Psoas muscle (tissue), 8 donors: ENCODE measurements around the gene OPRL1. TPM values are rescaled to one million over a fixed set of nuclear protein-coding genes. Genes with fewer than 3 reads are reported as not detected.

ENCODE experiments used
- ATAC-seq, 4 donors: fragments of 200-7000 bp; cut with Tn5 transposase; one replicate each; pipeline ENCODE4 v1.9.1; 2020; ENCODE audit warnings: moderate library complexity in 3 of 4, mild to moderate bottlenecking in 2 of 4
- DNase-seq, 2 donors: peaks; one replicate each; pipeline ENCODE4 v3.0.0-alpha.2; 2020
- H3K27ac ChIP-seq: fragments of 200-600 bp; one replicate; pipeline ENCODE4 v1.8.0; 2022
- H3K27me3 ChIP-seq, 3 donors: fragments of 200-600 bp in 1 of 3; one replicate each; pipeline versions ENCODE4 v1.6.1 to v1.8.0; 2013 to 2022; ENCODE audit warnings: low read length in 2 of 3, mild to moderate bottlenecking in 2 of 3, moderate library complexity in 1 of 3; ENCODE audit not compliant: insufficient read depth in 3 of 3
- H3K36me3 ChIP-seq, 2 donors: fragments of 200-600 bp in 1 of 2; one replicate each; pipeline versions ENCODE4 v1.6.1 to v1.8.0; 2013 to 2022; ENCODE audit warnings: low read depth in 1 of 2, mild to moderate bottlenecking in 1 of 2, moderate library complexity in 1 of 2; ENCODE audit not compliant: insufficient read depth in 1 of 2
- H3K4me1 ChIP-seq: fragments of 200-600 bp; one replicate; pipeline ENCODE4 v1.8.0; 2022
- H3K4me3 ChIP-seq: fragments of 200-600 bp; one replicate; pipeline ENCODE4 v1.8.0; 2022; ENCODE audit warnings: mild to moderate bottlenecking
- H3K9me3 ChIP-seq: fragments of 200-600 bp; one replicate; pipeline ENCODE4 v1.8.0; 2022
- WGBS, 3 donors: extraction: QIAGEN DNeasy Blood & Tissue Kit; methylation state at CpG; one replicate each; pipeline versions ENCODE4 v1.1.6 to v1.1.7; 2013; 5-methylcytosine and 5-hydroxymethylcytosine counted together
- intact Hi-C, 2 donors: fragments of 100-400 bp; cut with DNase I; formaldehyde crosslinking; loops; one replicate each; pipeline versions ENCODE4 v1.11.0 to v1.14.2; 2022
- polyA plus RNA-seq, 3 donors: library from polyadenylated mRNA; stranded (reverse); fragments of 200-250 nt; gene quantifications; one replicate each; pipeline ENCODE4 v1.2.3, GENCODE V29; 2013
- total RNA-seq, 4 donors: library from RNA; stranded (reverse); fragmentation: NEBNext Ultra II Directional in 2 of 4; extraction: Animal tissue kit (Norgen Biotek cat#: 25700) in 2 of 4; gene quantifications; one replicate each; pipeline versions ENCODE4 v1.2.1 to v1.2.4, GENCODE V29; 2021 to 2023
- TF ChIP-seq, protein P1 (sequence below): fragments of 200-600 bp; IDR thresholded peaks from one replicate; pipeline ENCODE4 v1.8.0; 2022; ENCODE audit warnings: antibody characterized with exemption
- donor health status: healthy with polysubstance abuse.
- donor health status: DM: no; HTN: no; CAD: no; lungs with moderate emphysema.
- donor health status: Bipolar disorder and iron deficiency.
- donor health status: healthy.
- donor health status: DM: yes; HTN: yes; CAD: no.
- donor health status: DM: no; HTN: no; CAD: no.
- donor health status: DM: no; HTN: no; CAD: no.
- donor health status: DM: yes; HTN: yes; CAD: no.

Gene OPRL1
- total and polyA plus RNA-seq, 7 donors = 0.03 to 0.94 (median 0.17) TPM

DNA sequence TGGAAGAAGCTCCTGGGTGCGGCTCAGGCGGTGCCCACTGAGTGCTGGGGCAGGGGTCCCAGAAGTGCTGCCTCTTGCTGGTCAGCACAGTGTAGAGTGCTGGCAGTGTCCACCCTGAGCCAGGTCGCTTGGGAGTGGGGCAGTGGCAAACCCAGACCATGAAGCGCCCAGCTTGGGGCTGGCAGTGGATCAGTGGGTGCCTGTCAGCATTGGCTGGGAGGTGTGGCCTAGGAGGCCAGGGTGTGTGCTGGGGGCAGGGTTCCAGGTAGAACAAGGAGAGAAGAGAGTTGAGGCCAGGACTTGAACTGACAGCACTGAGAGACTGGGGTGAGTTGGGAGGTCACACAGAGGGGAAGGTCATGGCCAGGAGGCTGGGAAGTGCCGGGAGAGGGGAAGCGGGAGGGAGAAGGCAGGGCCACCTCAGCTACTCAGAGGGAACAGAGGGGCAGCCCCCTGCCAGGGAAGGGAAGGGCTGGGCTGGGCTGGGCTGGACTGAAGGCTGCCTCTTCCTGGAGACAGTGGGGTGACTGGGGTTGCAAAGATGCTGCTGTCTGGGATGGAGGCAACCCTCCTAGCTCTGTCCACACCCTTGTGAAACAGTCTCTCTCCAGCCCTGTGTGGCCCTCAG lies 12.8 kb upstream of the OPRL1 start:
- Histone ChIP-seq H3K4me3 (no peak overlapping the region), H3K36me3 (no peaks in the 10 kb centered on the region), H3K27me3 (no peaks in the 10 kb centered on the region), H3K4me1 (peaks cover 9% of the 10 kb centered on the region), H3K27ac (no peak overlapping the region), H3K9me3 (no peaks in the 10 kb centered on the region)
- DNase-seq (no peak), ATAC-seq (no peak)
- WGBS, 3 donors = 70 to 90% (median 86%) methylated on average over 6 of the region's 6 CpGs
- TF ChIP-seq, protein P1, sequence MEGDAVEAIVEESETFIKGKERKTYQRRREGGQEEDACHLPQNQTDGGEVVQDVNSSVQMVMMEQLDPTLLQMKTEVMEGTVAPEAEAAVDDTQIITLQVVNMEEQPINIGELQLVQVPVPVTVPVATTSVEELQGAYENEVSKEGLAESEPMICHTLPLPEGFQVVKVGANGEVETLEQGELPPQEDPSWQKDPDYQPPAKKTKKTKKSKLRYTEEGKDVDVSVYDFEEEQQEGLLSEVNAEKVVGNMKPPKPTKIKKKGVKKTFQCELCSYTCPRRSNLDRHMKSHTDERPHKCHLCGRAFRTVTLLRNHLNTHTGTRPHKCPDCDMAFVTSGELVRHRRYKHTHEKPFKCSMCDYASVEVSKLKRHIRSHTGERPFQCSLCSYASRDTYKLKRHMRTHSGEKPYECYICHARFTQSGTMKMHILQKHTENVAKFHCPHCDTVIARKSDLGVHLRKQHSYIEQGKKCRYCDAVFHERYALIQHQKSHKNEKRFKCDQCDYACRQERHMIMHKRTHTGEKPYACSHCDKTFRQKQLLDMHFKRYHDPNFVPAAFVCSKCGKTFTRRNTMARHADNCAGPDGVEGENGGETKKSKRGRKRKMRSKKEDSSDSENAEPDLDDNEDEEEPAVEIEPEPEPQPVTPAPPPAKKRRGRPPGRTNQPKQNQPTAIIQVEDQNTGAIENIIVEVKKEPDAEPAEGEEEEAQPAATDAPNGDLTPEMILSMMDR = no peak
- intact Hi-C loops = no loop called here

DNA sequence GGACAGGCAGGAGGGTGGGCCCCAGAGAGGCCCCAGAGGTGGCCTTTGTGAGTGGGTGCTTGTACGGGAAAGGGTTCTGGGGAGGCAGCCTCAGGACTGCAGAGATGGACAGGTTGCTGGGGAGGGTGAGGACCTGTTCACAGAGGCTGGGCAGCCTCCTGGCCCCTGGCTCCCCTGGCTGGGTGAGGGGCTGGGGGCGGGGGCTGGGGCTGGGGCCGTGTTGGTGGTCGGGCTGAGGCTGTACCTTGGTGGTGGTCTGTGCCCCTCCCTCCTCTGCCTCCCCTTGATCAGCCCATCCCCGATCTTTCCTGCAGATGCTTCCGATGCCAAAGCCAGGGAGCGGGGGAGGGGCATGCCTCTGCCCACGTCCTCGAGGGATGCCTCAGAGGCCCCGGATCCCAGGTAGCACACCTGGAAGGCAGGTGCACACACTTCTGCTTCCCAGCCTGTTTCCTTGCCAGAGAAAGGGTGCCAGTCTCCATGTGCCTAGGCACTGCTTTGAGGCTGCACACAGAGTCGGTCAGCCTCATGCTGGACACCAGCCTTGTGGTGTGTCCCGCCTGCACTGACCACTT lies 12.1 kb upstream of the OPRL1 start:
- H3K9me3 ChIP-seq = no peaks in the 10 kb centered on the region
- TF ChIP-seq, protein P1 = no peak
- H3K27ac ChIP-seq = no peak overlapping the region
- H3K4me3 ChIP-seq = no peak overlapping the region
- DNase-seq (no peak), ATAC-seq (no peak)
- H3K4me1 ChIP-seq = peaks cover 9% of the 10 kb centered on the region
- WGBS, 3 donors = 61 to 62% (median 62%) methylated on average over 11 to 12 of the region's 12 CpGs
- intact Hi-C loops = no loop called here
- no peaks in the 10 kb centered on the region for H3K36me3 ChIP-seq
- no peaks in the 10 kb centered on the region for H3K27me3 ChIP-seq

DNA sequence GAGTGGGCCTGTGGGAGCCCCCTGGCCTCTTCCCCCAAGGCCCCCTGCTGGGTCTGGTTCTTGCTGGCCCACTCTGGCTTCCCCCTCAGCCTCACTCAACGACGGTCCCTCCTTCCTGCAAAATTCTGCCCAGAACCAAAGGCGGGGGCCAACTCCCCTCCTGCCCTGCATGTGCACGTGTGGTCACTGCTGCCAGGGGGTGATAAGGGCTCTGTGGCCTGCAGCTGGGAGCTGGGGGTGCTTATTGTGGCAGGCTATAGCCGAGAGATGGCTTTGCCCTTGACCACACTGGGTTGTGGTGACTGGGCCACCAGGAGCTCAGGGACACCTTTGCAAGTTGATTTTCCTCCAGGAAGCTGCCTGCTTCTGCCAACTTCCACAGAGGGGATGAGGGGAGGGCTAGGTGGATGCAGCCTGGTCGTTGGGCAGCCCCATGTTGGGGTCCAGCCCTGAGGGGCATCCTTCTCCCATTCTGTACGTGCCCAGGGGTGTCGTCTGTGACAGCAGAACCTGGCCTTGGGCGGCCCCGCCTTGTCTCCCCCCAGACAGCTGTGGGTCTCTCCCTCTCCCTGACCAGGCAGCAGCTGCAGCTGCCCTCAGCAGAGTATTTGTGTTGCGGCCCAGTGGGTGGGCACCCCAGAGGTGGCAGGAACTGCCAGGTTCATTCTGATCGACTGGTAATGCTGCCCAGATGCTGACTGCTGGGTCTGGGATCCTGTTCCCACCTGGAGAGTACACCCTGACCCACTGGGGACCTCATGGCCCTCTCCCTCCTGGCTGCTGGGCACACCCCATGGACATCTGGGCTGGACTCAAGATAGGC lies 11.3 kb upstream of the OPRL1 start:
- Histone ChIP-seq H3K27me3 (no peaks in the 10 kb centered on the region), H3K4me3 (no peak overlapping the region), H3K27ac (no peak overlapping the region), H3K9me3 (no peaks in the 10 kb centered on the region), H3K36me3 (peaks cover 0 to 6% of the 10 kb centered on the region in 2 donors), H3K4me1 (peaks cover 9% of the 10 kb centered on the region)
- intact Hi-C loops = no loop called here
- ATAC-seq (no peak), DNase-seq (no peak)
- WGBS, 3 donors = 58 to 65% (median 62%) methylated on average over 10 to 12 of the region's 12 CpGs
- TF ChIP-seq, protein P1 = no peak

DNA sequence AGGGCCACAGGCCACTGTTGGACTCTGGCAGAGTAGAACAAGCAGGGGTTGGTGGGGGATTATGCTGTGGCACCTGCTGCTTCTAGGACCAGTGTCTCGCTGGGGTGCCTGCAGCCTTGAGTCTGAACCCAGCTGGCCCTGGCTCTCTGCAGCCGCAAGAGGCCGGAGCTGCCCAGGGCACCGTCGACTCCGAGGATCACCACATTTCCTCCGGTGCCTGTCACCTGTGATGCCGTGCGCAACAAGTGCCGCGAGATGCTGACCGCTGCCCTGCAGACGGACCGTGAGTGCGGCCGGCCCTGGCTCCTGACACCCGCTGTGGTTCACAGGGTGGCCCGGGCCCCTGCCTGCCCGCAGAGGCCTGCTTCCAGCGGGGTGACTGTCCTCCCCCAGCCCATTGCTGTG lies 10.7 kb upstream of the OPRL1 start:
- H3K9me3 ChIP-seq = no peaks in the 10 kb centered on the region
- intact Hi-C loops = no loop called here
- peaks cover 0 to 10% of the 10 kb centered on the region in 2 donors for H3K36me3 ChIP-seq
- H3K4me1 ChIP-seq = peaks cover 4% of the 10 kb centered on the region
- TF ChIP-seq, protein P1 = no peak
- no peak overlapping the region for H3K4me3 ChIP-seq
- no peaks in the 10 kb centered on the region for H3K27me3 ChIP-seq
- ATAC-seq (no peak), DNase-seq (no peak)
- WGBS, 3 donors = 63 to 78% (median 75%) methylated on average over 20 of the region's 20 CpGs
- no peak overlapping the region for H3K27ac ChIP-seq
